Effector CD4-positive, alpha-beta T cell (primary cell): ENCODE measurements around the gene FCRLB. TPM values are rescaled to one million over a fixed set of nuclear protein-coding genes. Genes with fewer than 3 reads are reported as not detected.
"Not testable (repeated sequence)": the region's sequence is repeated elsewhere in the genome, so short reads cannot be mapped to it uniquely, and the experiment has no call there.

Experiments used
- DNase-seq: peaks from one replicate; pipeline ENCODE4 v3.0.0-alpha.2; 2020
- total RNA-seq: gene quantifications from one replicate; lab custom pipeline; 2026; lab: John Stamatoyannopoulos, UW

The FCRLB gene, protein sequence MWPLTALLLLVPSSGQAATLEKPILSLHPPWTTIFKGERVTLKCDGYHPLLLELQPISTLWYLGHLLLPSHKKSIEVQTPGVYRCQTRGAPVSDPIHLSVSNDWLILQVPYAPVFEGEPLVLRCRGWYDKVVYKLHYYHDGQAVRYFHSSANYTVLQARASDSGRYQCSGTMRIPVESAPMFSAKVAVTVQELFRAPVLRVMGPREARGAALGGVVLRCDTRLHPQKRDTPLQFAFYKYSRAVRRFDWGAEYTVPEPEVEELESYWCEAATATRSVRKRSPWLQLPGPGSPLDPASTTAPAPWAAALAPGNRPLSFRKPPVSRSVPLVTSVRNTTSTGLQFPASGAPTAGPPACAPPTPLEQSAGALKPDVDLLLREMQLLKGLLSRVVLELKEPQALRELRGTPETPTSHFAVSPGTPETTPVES
- total RNA-seq, result not detected

DNA sequence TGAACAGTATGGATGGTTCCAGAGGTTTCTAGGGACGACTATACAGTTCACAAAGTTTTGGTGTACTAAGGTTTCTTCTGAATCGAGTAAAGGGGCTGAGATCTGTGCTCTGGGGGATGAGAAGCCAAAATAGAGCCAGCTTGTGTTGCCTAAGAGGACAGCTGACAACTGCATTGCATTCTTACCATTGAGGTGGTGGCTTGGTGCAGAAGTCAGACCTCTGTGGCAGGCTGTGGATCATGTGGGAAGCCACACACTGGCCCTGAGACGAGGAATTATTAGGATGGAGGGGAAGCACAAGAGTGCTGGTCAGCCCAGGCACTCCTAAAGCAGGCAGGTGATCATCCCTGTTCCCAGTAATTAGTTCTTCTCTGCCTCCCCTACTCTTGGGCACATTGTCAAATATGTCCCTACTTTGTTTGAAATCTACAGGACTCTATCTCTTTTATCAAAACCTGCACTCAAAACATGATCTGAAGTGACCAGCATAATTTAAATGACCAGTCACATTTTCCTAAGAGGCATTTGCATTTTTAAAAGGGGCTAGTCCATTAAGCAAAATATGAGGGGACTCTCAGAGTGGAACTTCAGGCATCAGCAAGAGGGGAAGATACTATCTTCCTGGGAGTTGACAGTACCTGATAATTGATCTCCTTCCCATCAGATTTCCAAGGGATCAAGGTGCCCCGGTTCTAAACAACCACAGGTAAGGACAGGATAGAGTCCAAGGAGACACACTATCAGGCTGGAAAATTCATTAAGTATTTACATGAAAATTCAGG, at the start of gene FCRLB:
TSS of gene FCRLB (plus strand) at position 589 of the 782 bp plus-strand sequence. CDS start 1,129 bp downstream, outside the sequence.
- no peak for DNase-seq

DNA sequence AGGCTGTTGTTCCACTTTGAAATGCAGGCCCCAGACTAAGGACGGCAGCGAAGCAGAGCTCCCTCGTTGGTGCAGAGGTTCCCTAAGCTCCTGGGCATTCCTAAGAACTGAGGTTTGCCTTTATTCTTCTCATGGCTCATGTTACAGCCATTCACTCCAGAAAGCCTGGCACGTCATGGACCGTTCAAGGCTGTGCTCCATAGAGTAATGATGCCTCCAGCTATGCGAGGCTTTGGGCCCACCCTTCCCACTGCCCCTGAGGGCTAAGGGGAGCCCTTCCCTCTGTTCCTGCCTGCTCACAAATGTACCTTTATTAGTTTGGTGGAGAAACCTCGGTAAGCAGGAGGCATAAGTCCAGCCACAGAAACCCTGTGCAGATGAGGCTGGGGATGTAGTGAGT, 47.9 kb upstream of the FCRLB start:
- not testable (repeated sequence) for DNase-seq

DNA sequence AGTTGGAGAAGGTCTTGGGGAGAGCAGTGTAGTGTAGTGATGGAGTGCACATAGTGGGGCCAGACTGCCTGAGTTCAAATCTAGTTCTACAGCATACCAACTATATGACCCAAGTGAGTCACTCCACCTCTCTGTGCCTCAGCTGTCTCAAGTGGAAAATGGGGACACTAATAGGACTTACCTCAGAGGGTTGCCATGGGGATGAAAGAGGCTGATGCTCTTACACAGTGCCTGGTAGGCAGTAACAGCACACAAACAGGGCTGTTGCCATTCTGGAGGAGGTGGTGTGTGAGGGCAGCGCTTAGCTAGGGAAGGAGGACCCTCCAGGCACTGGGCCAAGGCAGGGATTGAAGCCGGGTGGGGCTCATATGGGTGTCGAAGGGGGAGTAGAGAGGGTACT, 46.9 kb upstream of the FCRLB start:
- DNase-seq, result not testable (repeated sequence)

DNA sequence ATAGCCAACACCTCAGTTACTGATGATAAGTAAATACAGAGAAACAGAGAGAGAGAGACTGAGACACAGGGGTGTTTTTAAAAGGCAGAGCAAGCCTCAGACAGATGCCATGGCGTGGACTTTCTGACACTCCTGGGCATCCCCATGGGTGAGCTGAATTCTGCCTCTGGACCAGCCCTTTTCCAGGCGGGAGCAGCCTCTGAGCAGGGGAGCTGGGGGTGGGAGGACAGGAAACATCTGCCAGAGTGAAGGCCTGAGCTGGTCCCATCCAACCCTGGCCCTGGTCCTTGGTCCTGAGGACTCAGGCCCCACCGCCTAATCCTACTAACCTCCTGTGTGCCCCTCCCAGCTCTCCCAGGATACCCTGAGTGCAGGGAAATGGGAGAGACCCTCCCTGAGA, 46.4 kb upstream of the FCRLB start:
- not testable (repeated sequence) for DNase-seq

DNA sequence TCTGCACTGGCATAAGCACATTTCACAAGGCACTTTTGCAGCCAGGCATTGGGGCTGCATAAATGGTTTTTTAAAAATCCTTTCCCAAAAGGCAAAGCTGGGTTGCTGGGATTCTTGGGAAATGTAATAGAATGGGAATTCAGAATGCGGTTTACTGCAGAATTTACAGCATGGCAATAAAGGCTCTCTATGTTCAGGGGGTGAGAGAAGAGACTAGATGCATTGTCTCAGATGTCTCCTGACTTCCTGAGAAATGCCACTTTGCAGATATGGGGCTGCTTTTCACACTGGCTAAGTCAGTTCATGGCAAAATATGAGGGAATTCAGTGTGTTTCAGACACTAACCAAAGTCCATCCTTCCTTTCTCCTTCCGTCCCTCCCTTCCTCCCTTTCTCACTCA, 44.9 kb upstream of the FCRLB start:
- no peak for DNase-seq

DNA sequence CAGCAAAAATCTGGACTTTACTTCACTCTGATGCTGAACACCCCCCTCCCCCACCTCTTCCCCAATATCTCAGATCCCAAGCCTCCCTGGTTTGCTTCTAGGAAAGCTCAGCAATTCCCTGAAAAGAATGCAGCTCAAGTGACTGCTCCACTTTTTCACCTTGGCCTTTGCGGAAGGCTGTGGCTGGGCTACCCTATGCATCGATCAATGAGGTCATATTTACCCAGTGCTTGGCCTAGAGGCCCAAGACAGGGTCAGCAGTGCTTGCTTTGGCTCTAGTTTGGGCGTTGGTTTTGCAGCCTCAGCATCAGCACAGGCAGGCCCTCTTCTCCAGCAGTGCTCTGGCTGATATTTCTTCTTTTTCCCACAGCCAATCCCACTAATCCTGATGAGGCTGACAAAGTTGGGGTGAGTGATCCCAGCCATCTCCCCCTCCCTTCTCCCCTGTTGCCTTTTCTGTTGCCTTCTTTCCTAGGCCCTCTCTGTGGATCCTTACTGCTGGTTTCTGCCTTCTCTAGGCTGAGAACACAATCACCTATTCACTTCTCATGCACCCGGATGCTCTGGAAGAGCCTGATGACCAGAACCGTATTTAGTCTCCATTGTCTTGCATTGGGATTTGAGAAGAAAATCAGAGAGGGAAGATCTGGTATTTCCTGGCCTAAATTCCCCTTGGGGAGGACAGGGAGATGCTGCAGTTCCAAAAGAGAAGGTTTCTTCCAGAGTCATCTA, 44.2 kb upstream of the FCRLB start:
- no peak for DNase-seq

DNA sequence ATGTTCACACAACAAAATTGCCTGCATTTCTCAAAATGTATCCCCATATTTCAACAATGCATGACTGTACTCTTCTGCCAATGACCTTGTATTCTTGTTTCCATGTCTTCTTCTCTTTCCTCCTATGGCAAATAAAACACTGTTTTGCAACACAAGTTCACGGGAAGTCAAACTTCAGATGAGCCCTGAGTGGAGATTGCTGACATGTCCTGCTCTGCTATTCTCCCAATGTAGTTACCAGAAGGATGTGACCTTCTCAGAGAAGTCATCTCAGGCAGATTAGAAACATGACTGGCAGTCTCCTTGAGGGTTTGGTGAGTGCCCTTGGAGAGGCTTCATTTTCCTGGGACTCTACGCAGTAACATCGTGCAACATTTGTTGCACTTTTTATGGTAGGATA, 42.8 kb upstream of the FCRLB start:
- no peak for DNase-seq

DNA sequence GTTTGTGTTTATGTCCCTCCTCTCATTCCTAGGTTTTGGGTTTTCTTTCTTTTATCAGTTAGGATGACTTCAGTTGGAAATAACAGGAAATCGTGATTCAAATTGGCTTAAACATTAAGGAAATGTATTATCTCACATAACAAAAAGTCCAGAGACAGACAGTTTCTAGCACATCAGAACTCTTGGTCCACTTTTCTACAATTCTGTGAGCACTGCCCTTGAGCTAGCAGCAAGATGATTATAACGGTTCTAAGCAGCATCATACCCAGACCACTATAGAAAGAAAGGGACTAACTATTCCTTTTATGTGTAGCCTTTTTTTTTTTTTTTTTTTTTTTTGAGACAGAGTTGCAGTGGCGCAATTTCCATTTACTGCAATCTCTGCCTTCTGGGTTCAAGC, 39.5 kb upstream of the FCRLB start:
- DNase-seq, result no peak

DNA sequence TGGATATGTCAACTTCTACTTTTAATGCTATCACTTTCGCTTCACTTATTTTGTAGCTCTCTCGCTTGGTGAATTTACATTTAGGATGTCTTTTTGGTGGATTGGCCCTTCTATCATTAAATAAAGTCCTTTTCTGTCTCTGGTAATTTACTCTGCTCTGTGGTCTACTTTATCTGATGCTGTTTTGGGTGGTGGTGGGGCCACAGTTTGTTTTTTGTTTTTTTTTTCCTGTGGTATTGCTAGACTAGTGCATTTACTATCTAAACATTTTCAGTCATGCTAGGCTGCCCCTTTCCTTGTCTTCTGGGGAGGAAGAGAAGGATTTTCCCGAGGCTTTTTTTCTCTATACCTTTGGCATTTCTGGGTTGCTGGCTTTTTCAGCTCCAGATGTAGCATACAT, 32.4 kb upstream of the FCRLB start:
- no peak for DNase-seq

DNA sequence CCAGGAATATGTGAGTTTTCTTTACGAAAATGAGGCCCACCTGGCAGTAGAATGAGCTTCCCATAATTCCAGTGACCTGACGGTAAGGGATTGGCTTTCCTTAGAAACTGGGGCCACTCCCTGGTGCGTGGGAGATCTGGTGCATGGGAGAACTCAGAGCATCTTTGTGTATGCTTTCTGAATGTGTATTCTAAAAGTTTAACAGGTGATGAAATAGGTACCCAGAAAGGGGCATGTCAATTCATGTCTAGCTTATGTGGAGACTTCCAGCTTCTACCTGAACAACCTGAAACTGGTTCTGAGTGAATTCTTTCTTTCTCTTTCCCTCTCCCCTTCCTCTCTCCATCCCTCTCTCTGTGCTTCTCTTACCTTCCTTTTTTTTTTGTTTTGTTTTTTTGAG, 29.5 kb upstream of the FCRLB start:
- DNase-seq, result no peak

DNA sequence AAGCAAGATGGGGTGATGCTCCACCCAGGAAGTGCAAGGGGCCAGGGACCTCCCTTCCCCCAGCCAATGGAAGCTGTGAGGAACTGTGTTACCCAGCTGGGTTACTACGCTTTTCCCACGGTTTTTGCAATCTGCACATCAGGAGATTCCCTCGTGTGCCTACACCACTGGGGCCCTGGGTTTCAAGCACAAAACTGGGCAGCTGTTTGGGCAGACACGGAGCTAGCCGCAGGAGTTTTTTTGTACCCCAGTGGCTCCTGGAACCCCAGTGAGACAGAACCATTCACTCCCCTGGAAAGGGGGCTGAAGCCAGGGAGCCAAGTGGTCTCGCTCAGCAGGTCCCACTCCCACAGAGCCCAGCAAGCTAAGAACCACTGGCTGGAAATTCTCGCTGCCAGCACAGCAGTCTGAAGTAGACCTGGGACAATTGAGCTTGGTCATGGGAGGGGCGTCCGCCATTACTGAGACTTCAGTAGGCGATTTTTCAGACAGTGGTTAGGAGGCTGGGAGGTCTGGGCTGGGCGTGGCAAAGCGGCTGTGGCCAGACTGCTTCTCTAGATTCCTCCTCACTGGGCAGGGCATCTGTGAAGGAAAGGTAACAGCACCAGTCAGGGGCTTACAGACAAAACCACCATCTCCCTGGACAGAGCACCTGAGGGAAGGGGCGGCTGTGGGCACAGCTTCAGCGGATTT, 28.2 kb upstream of the FCRLB start:
- DNase-seq, result not testable (repeated sequence)

DNA sequence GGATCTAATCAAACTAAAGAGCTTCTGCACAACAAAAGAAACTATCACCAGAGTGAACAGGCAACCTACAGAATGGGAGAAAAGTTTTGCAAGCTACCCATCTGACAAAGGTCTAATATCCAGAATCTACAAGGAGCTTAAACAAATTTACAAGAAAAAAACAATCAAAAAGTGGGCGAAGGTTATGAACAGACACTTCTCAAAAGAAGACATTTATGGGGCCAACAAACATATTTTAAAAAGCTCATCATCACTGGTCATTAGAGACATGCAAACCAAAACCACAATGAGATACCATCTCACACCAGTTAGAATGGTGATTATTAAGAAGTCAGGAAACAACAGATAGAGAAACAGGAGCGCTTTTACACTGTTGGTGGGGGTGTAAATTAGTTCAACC, 23.0 kb upstream of the FCRLB start:
- not testable (repeated sequence) for DNase-seq

DNA sequence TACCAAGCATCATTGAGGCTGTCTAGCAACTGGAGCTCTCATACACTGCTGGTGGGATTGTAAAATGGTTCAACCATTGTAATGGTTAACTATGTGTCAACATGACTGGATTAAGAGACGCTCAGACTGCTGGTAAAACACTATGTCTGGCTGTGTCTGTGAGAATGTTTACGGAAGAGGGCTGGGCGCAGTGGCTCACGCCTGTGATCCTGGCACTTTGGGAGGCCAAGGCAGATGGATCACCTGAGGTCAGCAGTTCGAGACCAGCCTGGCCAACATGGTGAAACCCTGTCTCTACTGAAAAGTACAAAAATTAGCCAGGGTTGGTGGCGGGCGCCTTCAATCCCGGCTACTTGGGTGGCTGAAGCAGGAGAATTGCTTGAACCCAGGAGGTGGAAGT, 19.1 kb upstream of the FCRLB start:
- no peak for DNase-seq

DNA sequence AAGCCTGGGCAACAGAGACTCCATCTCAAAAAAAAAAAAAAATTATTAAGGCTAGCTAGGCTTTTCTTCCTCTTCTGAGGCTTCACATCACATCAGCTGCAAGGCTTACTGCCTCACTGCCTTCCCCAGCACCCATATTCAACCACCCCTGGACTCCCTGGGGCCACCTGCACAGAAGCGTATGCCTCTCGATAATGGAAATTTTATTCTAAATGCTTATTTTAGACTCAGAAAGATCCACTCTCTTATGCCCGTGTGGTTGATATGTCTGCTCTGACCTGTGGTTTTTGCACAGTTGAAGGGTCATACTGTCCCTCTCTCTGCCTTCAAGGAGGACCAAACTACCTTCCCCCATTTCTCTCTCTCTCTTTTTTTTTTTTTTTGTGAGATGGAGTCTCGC, 15.8 kb upstream of the FCRLB start:
- no peak for DNase-seq

DNA sequence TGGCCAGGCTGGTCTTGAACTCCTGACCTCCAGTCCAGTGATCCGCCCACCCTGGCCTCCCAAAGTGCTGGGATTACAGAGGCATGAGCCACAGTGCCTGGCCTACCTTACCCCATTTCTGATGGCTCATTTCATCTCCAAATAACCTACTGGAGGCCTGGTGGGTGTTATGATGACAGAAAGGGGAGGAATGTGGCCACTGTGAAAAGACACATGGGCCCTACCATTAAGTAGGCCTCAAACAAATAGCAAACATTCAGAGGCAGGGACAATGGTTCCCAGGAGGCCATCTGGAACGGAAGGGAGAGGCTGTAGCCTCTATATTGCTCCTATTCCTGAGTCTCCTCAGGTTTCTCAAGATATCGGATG, 15.2 kb upstream of the FCRLB start:
- DNase-seq, result no peak

DNA sequence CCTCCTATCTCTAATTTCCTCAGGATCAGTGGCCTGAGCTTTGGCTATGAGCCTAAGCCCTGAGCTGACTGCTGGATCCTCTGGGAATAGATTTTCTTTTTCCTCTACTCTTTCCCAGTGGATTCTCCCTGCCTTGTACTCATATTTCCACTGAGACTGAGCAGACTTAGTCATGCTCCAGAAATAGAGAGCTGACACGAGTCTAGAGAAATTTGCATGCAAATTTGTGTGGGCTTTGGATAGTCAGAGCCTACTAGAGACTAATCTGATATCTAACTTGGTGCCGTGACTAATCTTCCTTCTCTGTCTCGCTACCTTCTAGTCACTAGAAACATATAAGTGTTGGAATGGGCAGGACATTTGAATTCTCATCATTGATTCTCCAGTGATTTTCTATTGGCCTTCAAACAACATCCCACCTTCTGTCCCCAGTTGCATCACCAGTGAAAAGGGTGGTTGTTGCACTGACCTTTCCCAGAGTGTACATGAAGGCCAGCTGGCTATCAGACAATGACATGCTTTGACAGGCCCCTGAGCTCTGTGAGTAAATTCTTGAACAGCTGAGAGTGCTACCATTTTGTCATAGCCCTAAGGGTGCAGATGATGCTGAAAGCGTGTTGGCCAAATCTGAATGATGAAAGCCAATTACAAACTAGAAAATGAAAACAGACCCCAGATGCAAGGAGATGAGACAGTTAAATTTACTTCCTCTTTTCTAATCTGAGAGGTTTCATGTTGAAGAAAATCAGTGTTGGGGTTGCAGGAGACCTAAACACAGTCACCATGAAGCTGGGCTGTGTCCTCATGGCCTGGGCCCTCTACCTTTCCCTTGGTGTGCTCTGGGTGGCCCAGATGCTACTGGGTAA, 14.6 kb upstream of the FCRLB start, which contains the start of gene FCRLA:
TSS of gene FCRLA (plus strand) at position 748 of the 866 bp plus-strand sequence. CDS start at position 784, 36 bp downstream.
- no peak for DNase-seq

DNA sequence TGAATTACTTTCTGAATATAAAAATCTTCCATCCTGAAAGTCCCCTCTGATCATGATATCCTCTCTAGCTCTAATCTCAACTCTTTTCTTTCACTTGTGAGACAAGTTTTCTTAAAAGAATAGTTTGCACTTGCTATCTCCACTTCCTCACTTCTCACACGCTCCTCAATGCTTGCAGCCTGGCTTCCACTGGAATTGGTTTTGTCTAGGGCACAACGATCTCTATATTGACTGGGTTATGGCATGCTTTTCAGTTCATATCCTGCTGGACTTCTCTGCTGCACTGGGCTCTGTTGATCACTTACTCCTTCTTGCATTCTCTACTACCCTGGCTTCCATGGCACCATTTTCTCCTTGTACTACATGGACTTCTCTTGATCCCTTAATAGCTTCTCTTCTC, 13.8 kb upstream of the FCRLB start:
- DNase-seq, result no peak

DNA sequence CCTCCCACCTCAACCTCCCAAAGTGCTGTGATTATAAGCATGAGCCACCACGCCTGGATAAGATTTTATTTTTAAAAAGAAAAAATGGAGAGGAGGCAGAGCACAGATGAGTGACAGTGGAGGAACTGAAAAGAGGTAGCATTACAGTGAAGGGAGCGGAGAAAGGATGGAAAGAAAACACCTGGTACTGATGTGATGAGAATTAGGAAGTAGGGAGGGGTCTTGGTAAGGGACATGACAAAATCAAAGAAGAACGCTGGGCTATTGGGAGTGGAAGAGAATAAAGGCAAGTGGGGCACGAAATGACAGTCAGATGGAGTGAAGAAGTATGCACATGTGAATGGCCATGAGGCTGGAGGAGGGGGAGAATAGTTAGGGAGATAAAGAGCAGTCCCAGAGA, 12.0 kb upstream of the FCRLB start:
- DNase-seq, result no peak

DNA sequence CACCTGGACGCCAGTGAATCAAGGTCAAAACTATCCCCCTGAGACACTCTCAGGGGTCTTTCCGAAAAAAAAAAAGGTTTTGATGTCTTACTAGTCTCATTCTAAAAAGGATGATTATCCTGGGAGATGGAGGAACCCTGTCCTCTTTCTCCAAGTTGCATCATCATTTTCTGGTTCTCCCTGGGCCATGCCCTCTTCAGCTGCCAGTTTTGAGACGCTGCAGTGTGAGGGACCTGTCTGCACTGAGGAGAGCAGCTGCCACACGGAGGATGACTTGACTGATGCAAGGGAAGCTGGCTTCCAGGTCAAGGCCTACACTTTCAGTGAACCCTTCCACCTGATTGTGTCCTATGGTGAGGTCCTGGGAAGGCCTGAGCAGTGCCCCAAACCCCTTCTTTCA, 10.8 kb upstream of the FCRLB start:
- DNase-seq, result no peak

DNA sequence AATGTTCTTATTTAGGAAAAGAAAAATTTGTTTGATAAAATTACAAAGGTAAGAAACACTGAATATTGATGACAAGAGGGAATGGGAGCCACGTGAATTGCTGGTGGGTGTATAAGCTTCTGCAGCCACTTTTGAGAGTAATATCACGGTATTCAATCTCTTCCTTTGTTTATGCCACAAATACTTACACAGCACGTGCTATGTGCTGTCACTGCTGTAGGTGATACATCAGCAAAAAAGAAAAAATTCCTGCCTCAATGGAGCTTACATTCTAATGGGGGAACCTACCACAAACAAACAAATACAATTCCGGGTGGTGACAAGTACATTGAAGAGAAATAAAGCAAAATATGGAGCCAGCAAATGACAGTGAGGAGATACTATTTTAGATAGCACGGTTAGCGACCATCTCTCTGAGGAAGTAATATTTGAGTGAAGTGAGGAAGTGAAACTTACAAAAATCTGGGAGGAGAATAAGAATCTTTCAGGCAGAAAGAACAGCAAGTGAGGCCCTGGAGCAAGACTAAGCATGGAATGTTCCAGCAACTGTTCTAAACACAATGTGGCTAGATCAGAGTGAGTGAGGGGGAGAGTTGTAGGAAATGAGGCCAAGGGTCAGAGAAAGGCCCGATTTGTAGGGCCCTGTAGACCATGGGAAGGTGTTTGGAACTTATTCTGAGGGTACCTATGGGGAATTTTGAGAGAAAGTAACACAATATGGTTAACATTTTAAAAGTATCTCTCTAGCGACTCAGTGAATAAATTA, 2.6 kb upstream of the FCRLB start:
- DNase-seq, result no peak

DNA sequence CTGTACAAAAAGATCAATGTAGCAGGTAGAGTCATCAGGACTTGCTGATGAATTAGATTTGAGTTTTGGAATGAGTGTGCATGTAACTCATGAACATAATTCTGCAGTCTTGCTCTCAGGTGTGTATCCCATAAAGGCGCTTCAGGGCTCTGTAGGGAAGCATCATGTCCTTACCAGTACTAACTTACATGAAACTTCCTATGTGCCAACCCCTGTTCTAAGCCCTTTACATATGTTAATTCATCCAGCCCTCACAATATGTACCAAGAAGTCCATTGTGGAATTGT, 2.1 kb upstream of the FCRLB start:
- no peak for DNase-seq
